Measurements from ENCODE around the gene AEBP1. TPM values are rescaled to one million over a fixed set of nuclear protein-coding genes. Genes with fewer than 3 reads are reported as not detected.

The AEBP1 gene
- 17.0 and 17.2 TPM in 2 replicates for total RNA-seq

DNA sequence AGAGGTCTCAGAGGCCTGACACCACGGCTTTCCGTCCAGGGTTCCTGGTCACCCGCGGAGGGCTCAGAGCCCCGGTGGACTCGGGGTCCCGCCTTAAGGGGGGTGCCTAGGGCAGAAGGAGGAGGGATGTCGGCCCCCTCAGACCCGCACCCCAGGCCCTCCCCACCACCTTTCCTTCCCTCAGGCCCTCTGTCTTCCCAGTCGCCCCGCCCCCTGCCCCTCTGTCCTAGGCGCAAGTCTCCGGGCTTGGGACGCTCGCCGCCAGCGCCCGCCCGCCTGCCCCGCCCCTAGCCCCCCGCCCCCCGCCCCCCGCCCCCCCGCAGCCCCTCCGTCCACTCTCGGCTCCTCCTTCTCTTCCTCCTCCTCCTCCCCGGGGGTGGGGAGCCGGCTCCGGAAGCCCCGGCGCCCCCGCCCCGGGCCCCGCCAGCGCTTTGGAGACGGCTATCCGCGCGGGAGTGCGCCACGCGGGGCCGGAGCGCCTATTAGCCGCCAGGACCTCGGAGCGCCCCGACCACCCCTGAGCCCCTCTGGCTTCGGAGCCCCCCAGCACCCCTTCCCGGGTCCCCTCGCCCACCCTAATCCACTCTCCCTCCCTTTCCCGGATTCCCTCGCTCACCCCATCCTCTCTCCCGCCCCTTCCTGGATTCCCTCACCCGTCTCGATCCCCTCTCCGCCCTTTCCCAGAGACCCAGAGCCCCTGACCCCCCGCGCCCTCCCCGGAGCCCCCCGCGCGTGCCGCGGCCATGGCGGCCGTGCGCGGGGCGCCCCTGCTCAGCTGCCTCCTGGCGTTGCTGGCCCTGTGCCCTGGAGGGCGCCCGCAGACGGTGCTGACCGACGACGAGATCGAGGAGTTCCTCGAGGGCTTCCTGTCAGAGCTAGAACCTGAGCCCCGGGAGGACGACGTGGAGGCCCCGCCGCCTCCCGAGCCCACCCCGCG, at the start of gene AEBP1:
Gene AEBP1, plus strand, starts transcription at position 423 of the 937 bp plus-strand sequence. Its CDS starts 321 bp downstream, at position 744.
- DNase-seq (ENCODE audit: low spot score): no peak
- intact Hi-C loops (cut with micrococcal nuclease): loop anchor here (2.0 kb wide), 2 partner anchors 19 to 21 kb away; partner anchors contain the start of genes POLD2 and POLM

DNA sequence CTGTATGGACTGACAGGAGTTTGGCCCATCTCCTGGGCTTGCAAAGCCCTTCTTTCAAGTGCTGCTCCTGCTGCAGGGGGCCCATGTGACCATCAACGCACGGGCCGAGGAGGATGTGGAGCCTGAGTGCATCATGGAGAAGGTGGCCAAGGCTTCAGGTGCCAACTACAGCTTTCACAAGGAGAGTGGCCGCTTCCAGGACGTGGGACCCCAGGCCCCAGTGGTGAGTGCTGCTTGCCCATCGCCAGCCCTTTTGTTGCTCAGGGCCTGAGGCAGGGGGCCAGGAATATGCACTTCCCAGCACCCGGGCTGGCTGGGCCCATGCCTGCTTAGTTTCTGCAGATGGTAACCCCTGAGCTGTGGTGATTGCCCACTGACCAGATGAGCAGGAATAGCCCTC, 47.5 kb upstream of the AEBP1 start:
- peaks cover 45% of the 10 kb centered on the region for H3K36me3 Mint-ChIP-seq (ENCODE audit: low read depth)
- H3K4me3 Mint-ChIP-seq: no peak overlapping the region
- intact Hi-C loops (cut with micrococcal nuclease): no loop called here
- no peaks in the 10 kb centered on the region for H3K9me3 Mint-ChIP-seq
- no peak overlapping the region for H3K27ac Mint-ChIP-seq
- no peaks in the 10 kb centered on the region for H3K27me3 Mint-ChIP-seq (ENCODE audit: insufficient read depth)
- no peaks in the 10 kb centered on the region for H3K4me1 Mint-ChIP-seq (ENCODE audit: low read depth)
- DNase-seq (ENCODE audit: low spot score): no peak

More for the DNA sequence above, at the start of gene AEBP1:
- H3K4me1 Mint-ChIP-seq (ENCODE audit: low read depth): peaks cover 10% of the 10 kb centered on the region
- H3K9me3 Mint-ChIP-seq: no peaks in the 10 kb centered on the region
- H3K4me3 Mint-ChIP-seq: peak within 1 kb of the TSS; percentile 75
- no peak within 1 kb of the TSS for H3K27ac Mint-ChIP-seq
- no peaks in the 10 kb centered on the region for H3K36me3 Mint-ChIP-seq (ENCODE audit: low read depth)
- peaks cover 20% of the 10 kb centered on the region for H3K27me3 Mint-ChIP-seq (ENCODE audit: insufficient read depth)

DNA sequence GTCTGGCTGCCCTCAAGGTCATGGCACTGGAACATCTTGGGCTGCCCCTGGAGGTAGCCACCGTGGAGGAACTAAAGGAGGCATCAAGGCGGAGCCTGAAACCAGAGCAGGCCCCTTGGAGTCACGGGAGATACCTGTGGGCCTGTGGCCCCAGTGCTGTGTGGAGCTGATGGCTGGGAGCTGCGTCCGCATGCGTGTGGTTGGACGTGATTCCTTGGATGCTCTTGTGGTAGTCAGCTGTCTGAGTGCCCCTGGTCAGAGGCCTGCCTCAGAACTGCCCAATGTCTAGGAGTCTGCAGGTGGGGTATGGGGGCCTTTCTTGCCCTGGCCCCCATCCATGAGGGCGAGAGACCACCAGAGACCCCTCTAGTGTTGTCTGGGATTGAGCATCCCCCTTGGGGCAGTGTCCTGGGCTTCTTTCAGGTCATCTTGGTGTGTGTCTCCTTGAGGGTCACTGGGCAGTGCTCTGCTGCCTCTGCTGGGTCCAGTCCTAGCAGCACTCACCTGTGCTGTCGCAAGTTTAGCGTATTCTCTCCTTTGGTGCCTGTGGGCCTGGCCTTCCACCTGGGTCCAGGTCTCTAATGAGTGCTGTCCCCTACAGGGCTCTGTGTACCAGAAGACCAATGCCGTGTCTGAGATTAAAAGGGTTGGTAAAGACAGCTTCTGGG, 46.8 kb upstream of the AEBP1 start:
- intact Hi-C loops (cut with micrococcal nuclease): no loop called here
- Mint-ChIP-seq H3K27me3 (ENCODE audit: insufficient read depth) (no peaks in the 10 kb centered on the region), H3K36me3 (ENCODE audit: low read depth) (peaks cover 42% of the 10 kb centered on the region), H3K27ac (no peak overlapping the region), H3K4me1 (ENCODE audit: low read depth) (no peaks in the 10 kb centered on the region), H3K9me3 (no peaks in the 10 kb centered on the region), H3K4me3 (no peak overlapping the region)
- no peak for DNase-seq (ENCODE audit: low spot score)

DNA sequence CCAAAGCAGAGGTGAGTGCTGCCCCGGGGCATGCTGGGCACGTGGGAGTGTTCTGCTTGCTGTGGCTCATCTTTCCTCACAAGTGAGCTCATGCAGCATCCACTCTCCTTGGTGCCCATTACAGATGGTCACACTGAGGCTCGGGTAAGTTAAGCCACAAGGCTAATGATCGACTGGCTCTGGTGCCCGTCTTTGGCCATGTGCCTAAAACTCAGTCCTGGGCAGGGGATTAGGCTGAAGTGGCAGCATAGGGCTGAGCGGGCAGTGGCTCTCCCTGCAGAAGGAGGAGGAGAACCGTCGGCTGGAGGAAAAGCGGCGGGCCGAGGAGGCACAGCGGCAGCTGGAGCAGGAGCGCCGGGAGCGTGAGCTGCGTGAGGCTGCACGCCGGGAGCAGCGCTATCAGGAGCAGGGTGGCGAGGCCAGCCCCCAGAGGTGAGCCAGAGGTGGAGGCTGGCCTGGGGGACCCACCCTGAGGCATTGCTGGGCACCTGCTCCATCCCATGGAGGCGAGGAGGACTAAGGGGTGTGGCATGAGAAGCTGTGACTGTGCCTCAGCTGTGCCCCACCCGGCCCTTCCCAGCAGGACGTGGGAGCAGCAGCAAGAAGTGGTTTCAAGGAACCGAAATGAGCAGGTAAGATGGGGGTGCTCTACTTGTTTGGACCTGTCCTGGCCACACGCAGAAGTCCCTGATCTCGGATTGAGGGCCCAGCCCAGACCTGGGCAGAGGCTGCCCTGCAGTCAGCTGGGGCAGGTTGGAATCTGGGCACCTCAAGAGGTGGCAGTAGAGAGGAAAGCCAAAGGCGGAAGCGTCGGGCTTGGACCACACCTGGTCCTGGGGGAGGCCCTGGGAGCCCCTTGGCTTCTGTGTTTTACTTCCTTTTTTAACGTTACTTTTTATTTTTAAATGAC, 46.0 kb upstream of the AEBP1 start:
- H3K9me3 Mint-ChIP-seq: no peaks in the 10 kb centered on the region
- no peaks in the 10 kb centered on the region for H3K27me3 Mint-ChIP-seq (ENCODE audit: insufficient read depth)
- no peak for DNase-seq (ENCODE audit: low spot score)
- H3K36me3 Mint-ChIP-seq (ENCODE audit: low read depth): peaks cover 43% of the 10 kb centered on the region
- intact Hi-C loops (cut with micrococcal nuclease): no loop called here
- no peaks in the 10 kb centered on the region for H3K4me1 Mint-ChIP-seq (ENCODE audit: low read depth)
- H3K27ac Mint-ChIP-seq: no peak overlapping the region
- H3K4me3 Mint-ChIP-seq: no peak overlapping the region

DNA sequence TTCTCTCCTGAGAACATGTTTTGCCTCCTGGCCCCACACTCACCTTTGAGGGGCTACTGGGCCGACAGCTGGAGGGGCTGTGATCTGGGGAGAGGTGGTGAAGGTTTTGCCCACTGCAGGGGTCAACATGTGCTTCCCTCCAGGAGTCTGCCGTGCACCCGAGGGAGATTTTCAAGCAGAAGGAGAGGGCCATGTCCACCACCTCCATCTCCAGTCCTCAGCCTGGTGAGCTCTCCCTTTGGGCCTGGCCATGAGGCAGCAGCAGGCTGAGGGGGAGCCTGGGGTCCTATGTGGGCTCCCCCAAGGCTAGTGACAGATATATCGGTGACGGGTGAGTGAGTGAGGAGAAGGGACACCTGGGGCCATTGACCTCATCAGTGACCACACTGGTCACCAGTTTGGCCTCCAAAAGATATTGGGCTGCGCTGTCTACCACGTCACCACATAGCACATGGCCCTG, 45.4 kb upstream of the AEBP1 start:
- DNase-seq (ENCODE audit: low spot score): no peak
- intact Hi-C loops (cut with micrococcal nuclease): no loop called here
- no peaks in the 10 kb centered on the region for H3K27me3 Mint-ChIP-seq (ENCODE audit: insufficient read depth)
- H3K36me3 Mint-ChIP-seq (ENCODE audit: low read depth): peaks cover 43% of the 10 kb centered on the region
- H3K9me3 Mint-ChIP-seq: no peaks in the 10 kb centered on the region
- H3K27ac Mint-ChIP-seq: no peak overlapping the region
- no peaks in the 10 kb centered on the region for H3K4me1 Mint-ChIP-seq (ENCODE audit: low read depth)
- H3K4me3 Mint-ChIP-seq: no peak overlapping the region

DNA sequence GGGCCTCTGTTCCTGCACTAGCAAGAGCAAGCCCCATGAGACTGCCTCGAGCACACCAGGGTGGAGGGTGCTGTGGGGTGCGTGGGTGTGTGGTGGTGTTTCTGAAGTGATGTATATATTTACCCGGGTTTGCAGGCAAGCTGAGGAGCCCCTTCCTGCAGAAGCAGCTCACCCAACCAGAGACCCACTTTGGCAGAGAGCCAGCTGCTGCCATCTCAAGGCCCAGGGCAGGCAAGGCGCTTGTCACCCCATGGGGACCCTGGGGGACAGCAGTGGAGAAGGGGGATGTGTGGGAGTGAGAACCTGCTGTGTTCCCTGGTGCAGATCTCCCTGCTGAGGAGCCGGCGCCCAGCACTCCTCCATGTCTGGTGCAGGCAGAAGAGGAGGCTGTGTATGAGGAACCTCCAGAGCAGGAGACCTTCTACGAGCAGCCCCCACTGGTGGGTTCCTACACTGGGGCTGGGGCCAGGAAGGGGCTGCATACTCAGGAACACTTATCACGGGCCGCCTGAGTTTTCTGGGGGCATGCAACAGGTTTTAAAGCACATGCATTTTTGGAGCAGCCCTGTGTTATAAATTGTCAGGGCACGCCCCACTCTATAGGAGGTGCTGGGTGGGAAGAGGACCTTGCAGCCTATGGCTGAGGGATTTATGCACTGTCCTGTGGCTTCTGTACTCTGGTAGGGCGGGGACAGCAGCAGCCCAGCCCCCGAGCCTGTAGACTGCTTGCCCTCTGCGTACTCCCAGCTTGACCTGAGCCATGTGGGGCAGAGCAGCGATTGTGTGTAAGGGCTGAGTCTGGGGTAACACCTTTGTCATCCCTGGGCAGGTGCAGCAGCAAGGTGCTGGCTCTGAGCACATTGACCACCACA, 44.7 kb upstream of the AEBP1 start:
- peaks cover 43% of the 10 kb centered on the region for H3K36me3 Mint-ChIP-seq (ENCODE audit: low read depth)
- no peaks in the 10 kb centered on the region for H3K9me3 Mint-ChIP-seq
- DNase-seq (ENCODE audit: low spot score): no peak
- no peaks in the 10 kb centered on the region for H3K4me1 Mint-ChIP-seq (ENCODE audit: low read depth)
- H3K27ac Mint-ChIP-seq: no peak overlapping the region
- H3K27me3 Mint-ChIP-seq (ENCODE audit: insufficient read depth): no peaks in the 10 kb centered on the region
- intact Hi-C loops (cut with micrococcal nuclease): no loop called here
- no peak overlapping the region for H3K4me3 Mint-ChIP-seq

DNA sequence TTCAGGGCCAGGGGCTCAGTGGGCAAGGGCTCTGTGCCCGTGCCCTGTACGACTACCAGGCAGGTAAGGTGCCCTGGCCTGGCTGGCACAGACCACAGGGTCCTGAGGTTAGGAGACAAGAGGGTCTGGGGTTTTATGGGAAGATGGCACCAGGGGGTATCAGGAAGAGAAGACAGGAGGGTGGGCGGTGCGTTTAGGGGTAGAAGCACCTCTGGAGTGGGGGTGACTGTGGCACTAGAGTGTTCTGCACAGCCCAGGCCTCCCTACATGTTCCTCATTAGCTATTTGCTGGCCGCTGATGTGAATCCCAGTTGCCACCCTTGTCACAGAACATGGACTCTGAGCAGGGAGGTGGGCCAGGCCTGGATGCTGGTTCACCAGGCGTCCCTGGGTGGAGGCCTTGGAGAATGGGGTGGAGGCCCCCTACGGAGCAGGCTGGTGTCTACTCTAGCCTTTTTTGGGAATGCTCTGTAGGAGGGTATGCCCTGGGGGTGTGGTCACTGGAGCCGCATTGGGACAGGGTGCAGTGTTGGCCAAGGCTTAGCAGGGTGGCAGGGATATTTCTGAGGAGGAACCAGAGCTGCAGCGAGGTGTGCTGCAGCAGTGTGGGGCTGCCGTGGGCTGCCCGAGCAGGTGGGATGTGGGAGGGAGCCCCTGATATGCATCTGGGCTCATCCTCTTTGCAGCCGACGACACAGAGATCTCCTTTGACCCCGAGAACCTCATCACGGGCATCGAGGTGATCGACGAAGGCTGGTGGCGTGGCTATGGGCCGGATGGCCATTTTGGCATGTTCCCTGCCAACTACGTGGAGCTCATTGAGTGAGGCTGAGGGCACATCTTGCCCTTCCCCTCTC, 43.8 kb upstream of the AEBP1 start:
- intact Hi-C loops (cut with micrococcal nuclease): no loop called here
- no peak for DNase-seq (ENCODE audit: low spot score)
- no peaks in the 10 kb centered on the region for H3K4me1 Mint-ChIP-seq (ENCODE audit: low read depth)
- no peak overlapping the region for H3K27ac Mint-ChIP-seq
- H3K4me3 Mint-ChIP-seq: no peak overlapping the region
- no peaks in the 10 kb centered on the region for H3K9me3 Mint-ChIP-seq
- no peaks in the 10 kb centered on the region for H3K27me3 Mint-ChIP-seq (ENCODE audit: insufficient read depth)
- H3K36me3 Mint-ChIP-seq (ENCODE audit: low read depth): peaks cover 39% of the 10 kb centered on the region

DNA sequence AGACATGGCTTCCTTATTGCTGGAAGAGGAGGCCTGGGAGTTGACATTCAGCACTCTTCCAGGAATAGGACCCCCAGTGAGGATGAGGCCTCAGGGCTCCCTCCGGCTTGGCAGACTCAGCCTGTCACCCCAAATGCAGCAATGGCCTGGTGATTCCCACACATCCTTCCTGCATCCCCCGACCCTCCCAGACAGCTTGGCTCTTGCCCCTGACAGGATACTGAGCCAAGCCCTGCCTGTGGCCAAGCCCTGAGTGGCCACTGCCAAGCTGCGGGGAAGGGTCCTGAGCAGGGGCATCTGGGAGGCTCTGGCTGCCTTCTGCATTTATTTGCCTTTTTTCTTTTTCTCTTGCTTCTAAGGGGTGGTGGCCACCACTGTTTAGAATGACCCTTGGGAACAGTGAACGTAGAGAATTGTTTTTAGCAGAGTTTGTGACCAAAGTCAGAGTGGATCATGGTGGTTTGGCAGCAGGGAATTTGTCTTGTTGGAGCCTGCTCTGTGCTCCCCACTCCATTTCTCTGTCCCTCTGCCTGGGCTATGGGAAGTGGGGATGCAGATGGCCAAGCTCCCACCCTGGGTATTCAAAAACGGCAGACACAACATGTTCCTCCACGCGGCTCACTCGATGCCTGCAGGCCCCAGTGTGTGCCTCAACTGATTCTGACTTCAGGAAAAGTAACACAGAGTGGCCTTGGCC, 43.0 kb upstream of the AEBP1 start:
- DNase-seq (ENCODE audit: low spot score): no peak
- Mint-ChIP-seq H3K27ac (no peak overlapping the region), H3K4me3 (no peak overlapping the region), H3K36me3 (ENCODE audit: low read depth) (peaks cover 32% of the 10 kb centered on the region), H3K9me3 (no peaks in the 10 kb centered on the region), H3K4me1 (ENCODE audit: low read depth) (no peaks in the 10 kb centered on the region), H3K27me3 (ENCODE audit: insufficient read depth) (no peaks in the 10 kb centered on the region)
- intact Hi-C loops (cut with micrococcal nuclease): no loop called here

DNA sequence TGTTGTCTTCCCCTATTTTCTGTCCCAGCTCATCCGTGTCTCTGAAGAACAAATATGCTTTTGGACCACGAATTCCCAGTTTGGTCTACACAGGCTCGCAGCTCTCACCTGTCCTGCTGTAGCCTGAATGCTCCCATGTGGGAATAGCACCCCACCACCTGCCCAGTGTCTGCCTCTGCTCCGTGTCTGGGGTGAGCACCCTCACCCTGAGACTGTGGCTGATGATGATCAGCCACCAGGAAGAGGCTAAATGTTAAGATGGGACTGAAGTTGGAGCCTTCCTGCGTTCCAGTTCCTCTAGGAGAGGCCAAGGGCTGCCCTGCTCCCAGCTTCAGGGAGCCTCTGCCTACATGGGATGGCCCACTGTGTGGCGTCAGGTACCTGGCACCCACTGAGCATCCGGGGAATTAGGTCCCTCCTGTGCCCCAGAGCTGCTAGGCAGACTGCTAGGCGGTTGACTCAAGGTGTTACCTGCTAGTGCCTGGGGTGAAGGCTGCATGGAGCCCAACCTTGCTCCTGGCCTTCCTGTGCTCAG, 42.4 kb upstream of the AEBP1 start:
- H3K27ac Mint-ChIP-seq: no peak overlapping the region
- intact Hi-C loops (cut with micrococcal nuclease): no loop called here
- H3K4me1 Mint-ChIP-seq (ENCODE audit: low read depth): no peaks in the 10 kb centered on the region
- DNase-seq (ENCODE audit: low spot score): no peak
- no peaks in the 10 kb centered on the region for H3K27me3 Mint-ChIP-seq (ENCODE audit: insufficient read depth)
- no peak overlapping the region for H3K4me3 Mint-ChIP-seq
- no peaks in the 10 kb centered on the region for H3K9me3 Mint-ChIP-seq
- H3K36me3 Mint-ChIP-seq (ENCODE audit: low read depth): peaks cover 27% of the 10 kb centered on the region

DNA sequence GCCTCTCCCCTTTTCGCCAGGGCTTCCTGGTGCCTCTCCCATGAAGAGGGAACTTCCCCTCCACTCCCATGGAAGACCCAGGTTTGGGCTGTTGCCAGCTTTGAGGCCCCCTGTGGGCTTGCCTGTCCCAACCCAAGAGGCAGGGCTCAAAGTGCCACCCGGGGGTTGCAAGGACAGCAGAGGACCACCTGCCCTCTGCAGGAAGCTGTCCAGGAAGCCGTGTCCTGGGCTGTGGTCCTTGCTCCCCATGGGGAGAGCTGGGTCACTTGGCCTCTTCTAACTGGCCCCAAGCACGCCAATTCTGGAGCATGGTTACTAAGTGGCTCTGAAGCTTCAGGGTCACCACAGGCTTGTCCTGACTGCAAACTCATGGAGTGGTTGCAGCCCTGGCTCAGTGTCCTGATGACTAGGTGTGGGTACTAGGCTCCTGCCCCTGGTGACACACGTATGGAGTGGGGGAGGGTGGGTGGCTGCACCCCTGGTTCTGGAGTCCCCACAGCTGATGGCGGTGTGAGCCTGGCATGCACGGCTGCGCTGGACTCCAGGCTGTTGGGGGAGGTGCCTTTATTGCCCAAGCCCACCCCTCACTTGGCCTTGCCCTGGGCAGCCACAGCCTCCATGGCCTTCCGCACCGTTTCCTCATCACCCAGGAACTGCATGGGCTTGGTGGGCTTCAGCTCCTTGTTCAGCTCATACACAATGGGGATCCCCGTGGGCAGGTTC, 41.8 kb upstream of the AEBP1 start:
- H3K27ac Mint-ChIP-seq: no peak overlapping the region
- no peak overlapping the region for H3K4me3 Mint-ChIP-seq
- H3K36me3 Mint-ChIP-seq (ENCODE audit: low read depth): peaks cover 27% of the 10 kb centered on the region
- no peaks in the 10 kb centered on the region for H3K9me3 Mint-ChIP-seq
- no peak for DNase-seq (ENCODE audit: low spot score)
- intact Hi-C loops (cut with micrococcal nuclease): no loop called here
- H3K27me3 Mint-ChIP-seq (ENCODE audit: insufficient read depth): no peaks in the 10 kb centered on the region
- H3K4me1 Mint-ChIP-seq (ENCODE audit: low read depth): no peaks in the 10 kb centered on the region
